Measurements from ENCODE around the gene APOBEC2.

APOBEC2 gene

GRCh38 chr6:41038205-41038604, 14.8 kb upstream of the APOBEC2 start:
- no peak for DNase-seq (ENCODE audit: low spot score)

DNA sequence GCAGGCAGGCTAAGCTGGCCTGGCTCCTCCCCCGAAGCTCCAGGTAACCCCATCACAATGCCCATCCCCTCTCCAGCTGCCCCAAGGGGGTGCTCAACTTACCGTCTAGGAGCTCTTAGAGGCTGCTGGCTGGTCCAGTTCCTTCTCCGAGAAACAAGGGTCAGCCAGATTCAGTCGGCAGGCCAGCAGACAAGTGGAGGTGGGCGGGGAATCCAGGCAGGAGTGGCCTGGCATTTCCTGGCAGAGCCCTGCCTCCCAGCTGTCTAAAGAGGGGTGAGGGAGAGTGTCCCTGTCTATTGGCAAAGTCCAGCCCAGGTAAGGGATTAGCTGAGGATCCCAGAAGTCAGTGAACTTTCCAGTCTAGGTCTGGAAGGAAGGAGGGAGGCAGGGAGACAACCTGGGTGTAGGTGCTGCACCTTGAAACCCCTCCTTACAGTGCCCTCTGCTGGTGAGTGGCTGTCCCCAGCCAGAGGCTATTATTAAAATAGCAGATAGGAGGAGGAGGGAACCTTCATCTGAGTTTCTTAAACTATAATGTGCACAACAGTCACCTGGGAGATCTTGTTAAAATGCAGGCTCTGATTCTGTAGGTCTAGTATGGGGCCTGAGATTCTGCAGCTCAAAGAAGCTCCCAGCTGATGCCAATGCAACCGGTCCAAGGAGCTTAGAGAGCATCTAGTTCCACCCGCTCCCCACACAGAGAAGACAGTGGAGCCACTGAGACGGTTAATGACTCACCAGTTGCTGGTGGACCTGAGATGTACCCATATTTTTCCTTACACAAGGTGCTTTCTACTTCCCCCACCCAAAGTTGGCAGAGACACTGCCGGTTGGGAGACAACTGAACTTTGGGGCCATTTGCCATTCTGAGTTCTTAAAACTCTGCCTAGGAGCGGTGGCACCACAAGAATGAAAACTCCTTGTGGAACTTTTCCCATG, 13.7 kb upstream of the APOBEC2 start, which contains the start of gene UNC5CL:
UNC5CL (minus strand) TSS at position 162 of the 939 bp plus-strand sequence. CDS start 4,147 bp downstream, outside the sequence.
- peak; percentile 21 for DNase-seq (ENCODE audit: low spot score)

DNA sequence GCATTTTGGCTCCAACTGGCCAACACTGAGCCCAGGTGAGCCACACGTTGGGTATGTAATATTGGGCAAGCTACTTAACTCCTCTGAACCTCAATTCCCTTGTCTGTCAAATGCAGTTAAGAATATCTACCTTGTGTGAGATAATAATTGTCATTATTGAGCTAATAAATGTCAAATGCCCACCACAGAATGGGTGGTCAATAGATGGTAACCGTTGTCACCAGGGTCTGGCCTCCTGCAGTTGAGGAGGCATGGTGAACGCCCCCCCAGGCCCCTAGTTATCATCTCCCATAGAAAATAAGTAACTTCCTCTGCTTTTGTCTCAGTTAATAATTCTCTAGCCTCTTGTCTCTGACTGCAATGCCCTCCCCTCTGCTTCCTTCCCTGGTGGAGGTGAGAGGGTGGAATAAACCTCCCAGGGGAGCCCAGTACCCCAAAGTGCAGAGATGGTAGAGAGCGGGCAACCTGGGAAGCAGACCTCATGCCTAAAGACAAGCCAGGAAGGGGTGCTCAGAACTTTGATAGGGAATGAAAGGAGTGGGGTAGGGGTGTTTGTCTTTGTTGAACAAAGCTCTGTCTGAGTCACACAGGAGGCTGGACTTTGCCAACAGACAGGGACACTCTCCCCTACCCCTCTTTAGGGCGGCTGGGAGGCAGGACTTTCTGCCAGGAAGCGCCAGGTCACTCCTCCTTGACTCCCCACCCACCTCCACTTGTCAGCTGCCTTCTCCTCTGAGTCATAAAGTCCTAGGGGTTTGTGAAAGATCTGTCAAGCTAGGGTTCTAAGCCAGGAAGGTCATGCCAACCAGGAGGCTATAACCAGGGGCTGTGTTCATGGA, 12.7 kb upstream of the APOBEC2 start:
- no peak for DNase-seq (ENCODE audit: low spot score)

DNA sequence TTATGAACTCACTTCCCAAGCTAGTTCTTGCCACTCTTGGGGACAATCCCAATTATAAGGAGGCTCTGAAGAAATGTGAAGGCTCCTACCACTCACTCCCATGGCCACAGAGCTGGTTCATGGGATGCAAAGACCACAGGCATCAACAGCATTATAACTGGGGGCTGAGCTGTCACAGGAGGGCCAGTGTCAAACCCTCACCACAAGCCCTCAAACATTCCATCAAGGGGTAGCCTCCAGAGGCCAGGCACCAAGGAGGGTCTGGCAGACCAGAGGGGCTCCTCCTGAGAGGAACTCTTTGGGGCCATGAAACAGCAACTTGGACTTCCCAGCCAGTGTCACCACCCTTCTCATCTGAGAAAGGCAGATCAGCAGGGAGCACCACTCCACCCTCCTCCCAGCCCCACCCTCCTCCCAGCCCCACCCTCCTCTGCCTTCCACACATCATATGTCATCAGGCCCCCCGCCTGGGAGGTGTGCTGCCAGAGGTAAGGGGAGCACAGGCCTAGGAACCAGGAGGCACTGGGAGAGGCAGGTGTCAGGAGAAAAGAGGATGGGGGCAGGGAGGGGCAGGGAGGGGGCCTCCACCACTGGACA, 12.0 kb upstream of the APOBEC2 start:
- DNase-seq (ENCODE audit: low spot score): no peak

- DNase-seq (ENCODE audit: low spot score): no peak
Observed at GRCh38 chr6:41042226-41043055, 10.6 kb upstream of the APOBEC2 start, which contains the start of gene TSPO2. TSPO2 (plus strand) TSS chr6:41042467; CDS start chr6:41042986, 519 bp downstream.

DNA sequence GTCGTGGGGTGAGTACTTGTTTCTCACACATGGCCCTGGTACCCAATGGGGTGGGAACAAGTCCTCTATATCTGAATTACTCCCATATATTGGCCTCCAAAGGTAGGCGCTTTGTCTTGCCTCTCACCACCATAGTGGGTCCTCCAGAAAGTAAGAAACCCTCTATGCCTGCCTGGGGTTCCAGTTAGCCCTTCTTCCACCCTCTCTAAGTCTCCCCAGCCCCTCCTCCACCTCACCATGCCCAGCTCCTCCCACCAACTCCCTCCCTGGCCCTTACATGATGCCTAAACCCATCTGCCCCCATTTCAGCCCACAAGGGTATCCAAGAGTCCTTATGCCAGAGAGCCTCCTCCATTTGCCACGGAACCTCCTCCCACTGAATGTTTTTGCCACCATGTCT, 9.9 kb upstream of the APOBEC2 start:
- no peak for DNase-seq (ENCODE audit: low spot score)

GRCh38 chr6:41045664-41046063, 7.3 kb upstream of the APOBEC2 start:
- no peak for DNase-seq (ENCODE audit: low spot score)

GRCh38 chr6:41046084-41046483, 6.9 kb upstream of the APOBEC2 start:
- no peak for DNase-seq (ENCODE audit: low spot score)

GRCh38 chr6:41047306-41047705, 5.7 kb upstream of the APOBEC2 start:
- no peak for DNase-seq (ENCODE audit: low spot score)

GRCh38 chr6:41047745-41048732, 5.0 kb upstream of the APOBEC2 start:
- no peak for DNase-seq (ENCODE audit: low spot score)

GRCh38 chr6:41049521-41049920, 3.5 kb upstream of the APOBEC2 start:
- no peak for DNase-seq (ENCODE audit: low spot score)

GRCh38 chr6:41049955-41050354, 3.0 kb upstream of the APOBEC2 start:
- no peak for DNase-seq (ENCODE audit: low spot score)

DNA sequence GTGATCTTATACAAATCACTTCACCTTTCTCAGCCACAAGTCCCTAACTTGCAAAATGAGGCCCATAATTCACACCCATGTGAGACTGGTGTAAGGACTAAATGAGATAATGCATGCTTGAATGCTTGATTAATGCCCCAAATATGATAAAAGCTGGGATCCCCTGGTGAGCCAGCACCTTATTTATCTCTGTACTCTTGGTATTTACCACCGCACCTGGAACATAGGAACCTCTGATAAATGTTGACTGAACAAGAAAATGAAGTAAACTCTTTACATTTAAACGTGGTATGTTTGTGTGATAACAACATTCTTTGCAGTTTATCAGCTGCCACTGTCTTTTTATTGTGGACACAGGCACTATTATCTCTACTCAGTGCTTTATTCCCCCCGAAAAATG, 2.5 kb upstream of the APOBEC2 start:
- DNase-seq (ENCODE audit: low spot score): no peak

DNA sequence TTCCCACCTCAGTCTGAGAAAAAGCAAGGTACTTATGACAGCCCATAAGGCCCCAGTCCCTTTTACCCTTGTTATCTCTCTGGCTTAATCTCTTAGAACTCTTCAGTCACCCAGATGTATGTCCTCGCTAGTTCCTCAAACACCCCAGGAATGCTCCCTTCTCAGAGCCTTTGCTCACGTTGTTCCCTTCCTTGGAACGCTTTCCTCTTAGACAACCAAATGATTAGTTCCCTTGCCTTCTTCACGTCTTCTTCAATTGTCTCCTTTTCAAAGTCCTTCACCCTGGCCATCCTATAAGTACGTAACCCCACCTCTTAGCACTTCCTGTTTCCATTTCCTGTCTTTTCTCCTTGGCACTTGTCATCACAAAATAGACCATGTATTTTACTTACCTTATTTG, 1.1 kb upstream of the APOBEC2 start:
- no peak for DNase-seq (ENCODE audit: low spot score)

DNA sequence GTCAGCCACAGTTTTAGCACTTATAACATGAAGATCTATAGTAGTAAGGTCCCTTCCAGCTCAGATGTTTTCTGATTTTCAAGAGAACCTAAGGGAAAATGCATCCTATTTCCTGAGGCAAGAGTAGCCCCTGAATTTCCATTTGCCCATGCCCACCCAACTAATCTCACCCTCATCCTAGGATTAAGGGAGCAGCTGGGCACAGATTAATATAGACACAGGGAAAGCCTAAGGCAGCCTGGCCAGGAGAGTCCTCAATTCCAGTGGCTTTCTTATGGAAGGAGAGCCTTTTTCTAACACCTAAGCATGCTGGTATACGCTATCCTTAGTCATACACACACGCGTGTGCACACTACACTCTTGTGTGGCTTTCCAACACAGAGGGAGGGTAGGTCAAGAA, 1.5 kb downstream of the APOBEC2 start:
- DNase-seq (ENCODE audit: low spot score): no peak

- no peak for DNase-seq (ENCODE audit: low spot score)
Observed at GRCh38 chr6:41055149-41055548, 2.1 kb downstream of the APOBEC2 start.

GRCh38 chr6:41056768-41057490, 3.9 kb downstream of the APOBEC2 start:
- DNase-seq (ENCODE audit: low spot score): no peak

GRCh38 chr6:41058783-41059181, 5.8 kb downstream of the APOBEC2 start:
- no peak for DNase-seq (ENCODE audit: low spot score)

GRCh38 chr6:41059556-41059955, 6.6 kb downstream of the APOBEC2 start:
- DNase-seq (ENCODE audit: low spot score): no peak
